ENCODE data around the gene CCNK. TPM values are rescaled to one million over a fixed set of nuclear protein-coding genes. Genes with fewer than 3 reads are reported as not detected.

The CCNK gene
- total RNA-seq, 1 donor, result 28.6 TPM

GRCh38 chr14:99436247-99437180, 44.7 kb upstream of the CCNK start:
- no peak overlapping the region for H2AFZ ChIP-seq (ENCODE audit: low read length)
- no peak for DNase-seq (ENCODE audit: insufficient read length, low spot score, missing footprints)

GRCh38 chr14:99437706-99438105, 43.5 kb upstream of the CCNK start:
- no peak overlapping the region for H3K27ac ChIP-seq (ENCODE audit: low read depth, low read length)
- H3K27me3 ChIP-seq (ENCODE audit: insufficient read depth, low read length), result no peaks in the 10 kb centered on the region
- no peaks in the 10 kb centered on the region for H3K79me2 ChIP-seq (ENCODE audit: insufficient read depth, low read length)
- no peak overlapping the region for H3K4me3 ChIP-seq (ENCODE audit: insufficient read depth, low read length)
- H3K9me3 ChIP-seq (ENCODE audit: low read depth, low read length), result no peaks in the 10 kb centered on the region
- H4K20me1 ChIP-seq (ENCODE audit: insufficient read depth, low read length), result peaks cover 9% of the 10 kb centered on the region
- TF ChIP-seq, protein P1, sequence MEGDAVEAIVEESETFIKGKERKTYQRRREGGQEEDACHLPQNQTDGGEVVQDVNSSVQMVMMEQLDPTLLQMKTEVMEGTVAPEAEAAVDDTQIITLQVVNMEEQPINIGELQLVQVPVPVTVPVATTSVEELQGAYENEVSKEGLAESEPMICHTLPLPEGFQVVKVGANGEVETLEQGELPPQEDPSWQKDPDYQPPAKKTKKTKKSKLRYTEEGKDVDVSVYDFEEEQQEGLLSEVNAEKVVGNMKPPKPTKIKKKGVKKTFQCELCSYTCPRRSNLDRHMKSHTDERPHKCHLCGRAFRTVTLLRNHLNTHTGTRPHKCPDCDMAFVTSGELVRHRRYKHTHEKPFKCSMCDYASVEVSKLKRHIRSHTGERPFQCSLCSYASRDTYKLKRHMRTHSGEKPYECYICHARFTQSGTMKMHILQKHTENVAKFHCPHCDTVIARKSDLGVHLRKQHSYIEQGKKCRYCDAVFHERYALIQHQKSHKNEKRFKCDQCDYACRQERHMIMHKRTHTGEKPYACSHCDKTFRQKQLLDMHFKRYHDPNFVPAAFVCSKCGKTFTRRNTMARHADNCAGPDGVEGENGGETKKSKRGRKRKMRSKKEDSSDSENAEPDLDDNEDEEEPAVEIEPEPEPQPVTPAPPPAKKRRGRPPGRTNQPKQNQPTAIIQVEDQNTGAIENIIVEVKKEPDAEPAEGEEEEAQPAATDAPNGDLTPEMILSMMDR (IDR thresholded peaks at IDR 0.05; ENCODE audit: extremely low read depth, low read depth, low read length), result no peak
- H3K4me2 ChIP-seq (ENCODE audit: insufficient read depth, low read length), result no peak overlapping the region
- H2AFZ ChIP-seq (ENCODE audit: low read length), result no peak overlapping the region
- H3K36me3 ChIP-seq (ENCODE audit: insufficient read depth, low read length), result peaks cover 5% of the 10 kb centered on the region
- no peaks in the 10 kb centered on the region for H3K4me1 ChIP-seq (ENCODE audit: insufficient read depth, low read length)
- DNase-seq (ENCODE audit: insufficient read length, low spot score, missing footprints), result no peak

More at GRCh38 chr14:99436247-99437180, 44.7 kb upstream of the CCNK start:
- no peak overlapping the region for H3K4me3 ChIP-seq (ENCODE audit: insufficient read depth, low read length)
- peaks cover 5% of the 10 kb centered on the region for H3K36me3 ChIP-seq (ENCODE audit: insufficient read depth, low read length)
- no peaks in the 10 kb centered on the region for H3K9me3 ChIP-seq (ENCODE audit: low read depth, low read length)
- no peaks in the 10 kb centered on the region for H3K79me2 ChIP-seq (ENCODE audit: insufficient read depth, low read length)
- TF ChIP-seq, protein P1 (IDR thresholded peaks at IDR 0.05; ENCODE audit: extremely low read depth, low read depth, low read length), result no peak
- no peaks in the 10 kb centered on the region for H3K4me1 ChIP-seq (ENCODE audit: insufficient read depth, low read length)
- no peak overlapping the region for H3K4me2 ChIP-seq (ENCODE audit: insufficient read depth, low read length)
- H3K27me3 ChIP-seq (ENCODE audit: insufficient read depth, low read length), result no peaks in the 10 kb centered on the region
- H4K20me1 ChIP-seq (ENCODE audit: insufficient read depth, low read length), result peaks cover 9% of the 10 kb centered on the region
- no peak overlapping the region for H3K27ac ChIP-seq (ENCODE audit: low read depth, low read length)

DNA sequence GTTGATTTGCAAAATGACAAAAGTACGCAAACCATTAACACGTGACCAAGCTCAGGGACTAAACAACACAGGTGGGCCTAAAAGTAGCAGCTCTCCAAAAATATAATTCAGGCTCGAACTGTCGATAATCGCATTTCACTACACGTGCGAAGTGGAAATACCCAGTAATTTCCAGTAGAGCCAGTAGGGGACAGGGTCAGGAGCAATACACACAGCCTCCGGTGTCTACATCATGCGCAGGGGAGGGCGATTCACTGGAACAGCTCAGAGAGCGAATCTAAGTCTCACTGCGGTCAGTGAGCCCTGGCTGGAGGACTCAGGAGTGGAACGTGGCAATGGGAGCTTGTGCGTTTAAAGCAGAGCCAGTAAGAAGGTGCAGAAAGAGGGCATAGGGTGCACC, 40.9 kb upstream of the CCNK start:
- TF ChIP-seq, protein P1 (IDR thresholded peaks at IDR 0.05; ENCODE audit: extremely low read depth, low read depth, low read length), result no peak
- Histone ChIP-seq H3K4me3 (ENCODE audit: insufficient read depth, low read length) (no peak overlapping the region), H3K36me3 (ENCODE audit: insufficient read depth, low read length) (peaks cover 8% of the 10 kb centered on the region), H3K79me2 (ENCODE audit: insufficient read depth, low read length) (no peaks in the 10 kb centered on the region), H3K27me3 (ENCODE audit: insufficient read depth, low read length) (no peaks in the 10 kb centered on the region), H2AFZ (ENCODE audit: low read length) (no peak overlapping the region), H3K4me1 (ENCODE audit: insufficient read depth, low read length) (no peaks in the 10 kb centered on the region), H3K27ac (ENCODE audit: low read depth, low read length) (no peak overlapping the region), H3K4me2 (ENCODE audit: insufficient read depth, low read length) (no peak overlapping the region), H4K20me1 (ENCODE audit: insufficient read depth, low read length) (peaks cover 9% of the 10 kb centered on the region), H3K9me3 (ENCODE audit: low read depth, low read length) (no peaks in the 10 kb centered on the region)
- no peak for DNase-seq (ENCODE audit: insufficient read length, low spot score, missing footprints)

- Histone ChIP-seq H2AFZ (ENCODE audit: low read length) (no peak overlapping the region), H3K27ac (ENCODE audit: low read depth, low read length) (no peak overlapping the region), H3K4me3 (ENCODE audit: insufficient read depth, low read length) (no peak overlapping the region), H3K4me2 (ENCODE audit: insufficient read depth, low read length) (no peak overlapping the region), H3K79me2 (ENCODE audit: insufficient read depth, low read length) (no peaks in the 10 kb centered on the region), H3K36me3 (ENCODE audit: insufficient read depth, low read length) (peaks cover 12% of the 10 kb centered on the region), H3K9me3 (ENCODE audit: low read depth, low read length) (no peaks in the 10 kb centered on the region), H4K20me1 (ENCODE audit: insufficient read depth, low read length) (peaks cover 9% of the 10 kb centered on the region), H3K4me1 (ENCODE audit: insufficient read depth, low read length) (no peaks in the 10 kb centered on the region), H3K27me3 (ENCODE audit: insufficient read depth, low read length) (no peaks in the 10 kb centered on the region)
- no peak for DNase-seq (ENCODE audit: insufficient read length, low spot score, missing footprints)
- TF ChIP-seq, protein P1 (IDR thresholded peaks at IDR 0.05; ENCODE audit: extremely low read depth, low read depth, low read length), result peak; percentile 29
These were observed 39.9 kb upstream of the CCNK start for GRCh38 chr14:99441157-99441870.

Data from osteoblast (primary cell).